Testis (tissue), 2 donors: ENCODE results near the gene APAF1.

Experiments
- POLR2A ChIP-seq: fragments of 450-650 bp; IDR thresholded peaks from one replicate; pipeline ENCODE4 v1.6.1; 2017; ENCODE audit warnings: antibody characterized with exemption, mild to moderate bottlenecking, moderate library complexity
- TF ChIP-seq, protein P1 (sequence below), 3 experiments: fragments of 450-650 bp in 2 of 3; fragments of 200-600 bp in 1 of 3; sonication (generic) in 1 of 3; IDR thresholded peaks; one replicate each; pipeline ENCODE4 v1.5.1; 2016 to 2019; ENCODE audit warnings: antibody characterized with exemption in 3 of 3, mild to moderate bottlenecking in 2 of 3, moderate library complexity in 1 of 3

DNA sequence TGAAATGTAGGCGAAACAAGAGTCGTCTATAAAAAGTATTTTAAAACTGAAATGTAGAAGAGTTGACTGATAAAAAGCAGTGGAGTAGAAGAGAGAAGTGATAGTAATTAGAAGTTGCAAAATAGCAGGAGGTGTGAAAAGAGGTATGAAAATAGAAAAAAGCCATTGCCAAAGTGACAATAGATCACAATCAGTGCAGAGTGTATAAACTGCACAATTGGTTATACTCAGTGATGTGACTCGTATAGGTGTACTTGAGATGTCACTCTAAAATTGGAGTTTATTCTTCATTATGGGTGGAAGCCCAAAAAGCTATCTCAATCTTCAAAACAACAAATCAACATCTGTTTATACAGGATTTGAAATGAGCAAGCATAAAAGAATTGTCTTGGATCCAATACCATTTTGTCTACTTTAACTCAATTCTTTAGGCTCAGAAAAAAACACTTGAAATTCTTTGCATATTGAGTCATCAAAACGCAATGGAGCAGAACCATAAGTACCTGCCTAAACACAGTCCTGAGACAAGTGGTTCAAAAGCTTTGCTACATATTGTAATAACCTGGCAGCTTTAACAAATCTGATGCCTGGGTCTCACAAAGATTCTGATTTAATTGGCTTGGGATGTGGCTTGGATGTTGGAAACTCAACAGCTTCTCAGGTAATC lies 9.3 kb upstream of the APAF1 start:
- TF ChIP-seq POLR2A: no peak
- TF ChIP-seq, protein P1, sequence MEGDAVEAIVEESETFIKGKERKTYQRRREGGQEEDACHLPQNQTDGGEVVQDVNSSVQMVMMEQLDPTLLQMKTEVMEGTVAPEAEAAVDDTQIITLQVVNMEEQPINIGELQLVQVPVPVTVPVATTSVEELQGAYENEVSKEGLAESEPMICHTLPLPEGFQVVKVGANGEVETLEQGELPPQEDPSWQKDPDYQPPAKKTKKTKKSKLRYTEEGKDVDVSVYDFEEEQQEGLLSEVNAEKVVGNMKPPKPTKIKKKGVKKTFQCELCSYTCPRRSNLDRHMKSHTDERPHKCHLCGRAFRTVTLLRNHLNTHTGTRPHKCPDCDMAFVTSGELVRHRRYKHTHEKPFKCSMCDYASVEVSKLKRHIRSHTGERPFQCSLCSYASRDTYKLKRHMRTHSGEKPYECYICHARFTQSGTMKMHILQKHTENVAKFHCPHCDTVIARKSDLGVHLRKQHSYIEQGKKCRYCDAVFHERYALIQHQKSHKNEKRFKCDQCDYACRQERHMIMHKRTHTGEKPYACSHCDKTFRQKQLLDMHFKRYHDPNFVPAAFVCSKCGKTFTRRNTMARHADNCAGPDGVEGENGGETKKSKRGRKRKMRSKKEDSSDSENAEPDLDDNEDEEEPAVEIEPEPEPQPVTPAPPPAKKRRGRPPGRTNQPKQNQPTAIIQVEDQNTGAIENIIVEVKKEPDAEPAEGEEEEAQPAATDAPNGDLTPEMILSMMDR (IDR thresholded peaks at IDR 0.05): no peak
